ENCODE measurements around the gene DPH3.

- TF ChIP-seq CTCF (IDR thresholded peaks at IDR 0.05) (no peak), ZNF232 (CRISPR knock-in tag; IDR thresholded peaks at IDR 0.05) (no peak), CREB1 (CRISPR knock-in tag; IDR thresholded peaks at IDR 0.05) (no peak), E2F4 (CRISPR knock-in tag; IDR thresholded peaks at IDR 0.05; ENCODE audit: borderline replicate concordance, low read depth) (no peak), RORB (CRISPR knock-in tag; IDR thresholded peaks at IDR 0.05) (no peak), NR3C1 (CRISPR knock-in tag; conservative IDR thresholded peaks at IDR 0.05; ENCODE audit: low read depth) (no peak), JUN (CRISPR knock-in tag; IDR thresholded peaks at IDR 0.05) (no peak), NFYB (CRISPR knock-in tag; conservative IDR thresholded peaks at IDR 0.05; ENCODE audit: low read depth) (no peak), ZSCAN18 (CRISPR knock-in tag; IDR thresholded peaks at IDR 0.05) (no peak), USF2 (CRISPR knock-in tag; IDR thresholded peaks at IDR 0.05) (no peak)
Measured at GRCh38 chr3:16249886-16250285, 14.9 kb downstream of the DPH3 start.
